Ramos (cell line): Measurements from ENCODE around the gene E2F1.

Experiments
- in situ Hi-C: fragments of 300-500 bp; cut with MboI; formaldehyde crosslinking; loops from one replicate; pipeline ENCODE4 v1.14.3; 2022; ENCODE audit warnings: low sequenced_read_pairs; ENCODE audit not compliant: unreplicated experiment

E2F1 gene

DNA sequence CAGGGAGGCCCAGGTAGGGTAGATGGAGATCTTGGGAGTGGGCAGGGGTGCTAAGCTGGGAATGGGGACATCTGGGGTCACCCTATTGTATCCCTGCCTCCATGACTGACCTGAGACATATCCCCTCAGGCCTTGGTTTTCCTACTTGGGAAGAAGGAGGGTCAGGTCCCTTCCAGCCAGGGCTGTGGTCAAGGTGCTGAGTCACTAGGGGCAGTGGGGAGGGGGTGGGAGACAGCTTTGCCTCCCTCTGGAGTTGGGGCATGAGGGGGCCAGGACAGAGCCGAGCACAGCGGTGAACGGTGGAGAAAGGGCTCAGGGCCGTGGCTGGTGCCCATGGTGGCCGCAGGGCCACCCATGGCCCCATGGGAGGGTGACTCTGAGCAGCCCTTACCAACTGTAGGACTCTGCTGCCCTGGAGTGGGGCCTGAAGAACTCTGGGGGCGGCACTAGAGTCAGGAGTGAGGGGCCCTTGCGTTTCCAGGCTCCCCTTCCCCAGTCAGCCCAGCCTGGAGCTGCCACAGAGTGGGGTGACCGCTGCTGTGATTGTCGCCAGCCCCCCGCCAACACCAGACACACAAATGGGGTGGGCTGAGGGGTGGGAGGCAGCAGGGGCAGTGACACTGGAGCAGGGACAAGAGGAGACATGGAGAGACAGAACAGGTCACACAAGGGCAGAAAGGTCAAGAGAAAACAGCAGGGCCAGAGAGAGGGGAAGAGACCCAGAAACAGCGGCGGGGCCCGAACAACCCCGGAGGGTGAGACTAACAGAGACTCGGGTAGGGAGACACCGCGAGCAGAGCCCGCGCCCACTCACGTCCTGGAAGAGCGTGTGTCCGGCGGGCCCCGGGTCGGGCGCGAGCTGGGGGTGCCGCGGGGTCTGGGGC is 12.5 kb downstream of the E2F1 start:
- in situ Hi-C loops, result no loop called here

DNA sequence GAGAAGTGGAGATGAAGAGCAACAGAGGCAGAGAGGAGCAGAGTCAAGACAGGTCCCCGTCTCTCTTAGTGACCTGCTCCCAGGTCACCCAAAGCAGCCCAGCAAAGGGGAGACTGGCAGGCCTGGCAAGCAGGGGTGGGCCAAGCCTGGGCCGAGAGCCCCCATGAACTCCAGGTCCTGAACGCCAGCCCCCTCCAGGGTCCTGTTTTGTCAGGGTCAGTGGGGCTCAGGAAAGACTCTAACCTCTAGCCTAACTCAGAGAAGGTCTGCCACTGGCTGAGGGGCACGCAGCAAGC is 13.1 kb downstream of the E2F1 start:
- in situ Hi-C loops, result no loop called here

DNA sequence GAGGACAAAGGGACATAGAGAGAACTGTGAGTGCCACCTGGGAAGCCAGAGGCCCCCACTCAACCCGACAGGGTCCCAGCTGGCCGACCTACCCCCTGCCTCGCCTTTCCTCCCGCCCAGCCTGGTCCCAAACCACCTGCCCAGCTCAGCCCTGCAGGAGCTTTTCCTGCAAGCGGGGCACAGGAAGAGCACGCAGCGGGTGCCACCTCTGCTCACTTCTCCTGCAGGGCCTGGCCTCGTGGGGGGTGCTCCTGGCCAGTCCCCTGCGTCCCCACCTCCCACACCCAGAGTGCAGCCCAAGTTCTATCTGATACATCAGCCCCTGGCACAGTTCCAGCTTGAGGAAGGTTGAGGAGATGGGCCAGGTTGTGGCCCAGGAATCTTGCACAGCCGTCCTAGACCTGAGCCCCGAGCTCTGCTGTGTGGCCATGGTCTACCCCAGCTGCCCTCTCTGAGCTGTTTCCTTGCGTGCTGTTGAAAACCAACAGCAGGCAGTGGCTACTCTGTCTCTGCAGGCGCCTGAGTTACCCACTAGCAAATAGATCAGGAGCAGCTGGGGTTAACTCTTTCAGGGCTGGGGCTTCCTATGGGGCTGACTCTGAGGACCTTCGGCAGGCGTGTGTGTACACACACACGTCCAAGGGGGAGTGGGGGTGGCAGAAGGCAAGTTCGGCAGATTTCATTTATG is 13.6 kb downstream of the E2F1 start:
- in situ Hi-C loops, result no loop called here

DNA sequence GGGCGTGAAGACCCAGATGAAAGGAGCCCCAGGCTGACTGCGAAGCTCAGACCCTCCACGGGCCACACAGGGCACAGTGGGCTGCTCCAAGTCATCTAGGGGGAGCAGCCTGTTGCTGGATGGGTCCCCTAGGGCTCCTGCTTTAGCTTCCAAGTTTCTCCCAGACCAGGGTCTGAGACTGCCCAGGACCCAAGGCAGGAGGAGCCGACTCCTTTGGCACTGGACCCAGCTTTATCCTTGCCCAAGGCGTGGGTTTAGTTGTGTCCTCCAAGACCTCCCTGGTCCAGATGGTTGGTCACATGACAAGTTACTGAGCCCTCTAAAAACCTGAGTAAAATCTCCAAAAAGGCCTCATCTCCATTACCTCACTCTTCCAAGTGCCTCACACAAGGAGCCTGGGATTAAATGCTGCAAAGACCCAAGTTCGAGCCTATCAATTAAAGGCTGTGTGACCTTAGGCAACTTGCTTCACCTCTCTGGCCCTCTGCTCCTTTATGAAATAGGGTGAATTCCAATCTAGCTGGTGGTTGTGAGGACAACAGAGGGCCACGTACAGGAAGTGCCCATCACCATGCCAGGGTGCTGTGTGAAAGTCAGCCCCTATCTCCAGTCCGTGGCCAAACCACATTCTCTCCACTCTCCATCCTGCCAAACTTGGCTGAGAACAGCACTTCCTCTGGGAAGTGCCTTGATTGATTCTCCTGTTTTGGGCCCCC is 14.5 kb downstream of the E2F1 start:
- in situ Hi-C loops, result no loop called here

DNA sequence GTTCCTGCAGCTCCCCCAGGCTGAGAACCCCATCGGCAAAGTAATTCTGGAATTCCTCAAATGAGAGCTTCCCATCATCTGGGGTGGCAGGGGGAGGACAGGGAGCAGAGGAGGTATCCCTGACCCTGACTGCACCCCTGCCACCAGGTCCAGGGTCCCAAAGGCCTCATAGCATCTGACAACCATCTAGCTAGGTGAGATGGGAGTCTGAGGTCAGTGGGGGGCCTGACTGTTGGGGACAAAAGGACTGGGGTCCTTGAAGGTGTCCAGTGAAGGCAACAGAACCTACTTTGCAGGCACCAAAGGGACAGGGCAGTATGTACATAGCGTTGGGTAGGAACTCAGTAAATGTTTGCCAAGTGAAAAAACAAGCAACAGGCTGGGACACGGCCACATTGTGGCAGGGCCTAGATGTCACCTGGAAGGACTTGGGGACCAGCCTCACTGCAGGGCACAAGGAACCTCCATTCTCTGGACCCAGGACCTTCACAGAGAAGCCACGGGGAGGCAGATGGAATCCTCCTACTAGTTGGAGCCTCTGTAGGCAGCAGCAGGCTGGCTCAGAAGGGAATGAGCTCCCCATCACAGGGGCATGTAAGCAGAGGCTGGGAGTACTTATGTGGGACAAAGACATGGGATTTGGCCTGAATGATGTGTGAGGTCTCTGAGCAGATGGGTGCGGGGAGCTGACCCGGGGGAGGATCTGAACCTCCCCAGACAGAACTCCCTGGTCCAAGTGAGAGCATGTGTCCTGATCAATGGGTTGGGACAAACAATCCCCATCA is 15.3 kb downstream of the E2F1 start:
- in situ Hi-C loops, result no loop called here

DNA sequence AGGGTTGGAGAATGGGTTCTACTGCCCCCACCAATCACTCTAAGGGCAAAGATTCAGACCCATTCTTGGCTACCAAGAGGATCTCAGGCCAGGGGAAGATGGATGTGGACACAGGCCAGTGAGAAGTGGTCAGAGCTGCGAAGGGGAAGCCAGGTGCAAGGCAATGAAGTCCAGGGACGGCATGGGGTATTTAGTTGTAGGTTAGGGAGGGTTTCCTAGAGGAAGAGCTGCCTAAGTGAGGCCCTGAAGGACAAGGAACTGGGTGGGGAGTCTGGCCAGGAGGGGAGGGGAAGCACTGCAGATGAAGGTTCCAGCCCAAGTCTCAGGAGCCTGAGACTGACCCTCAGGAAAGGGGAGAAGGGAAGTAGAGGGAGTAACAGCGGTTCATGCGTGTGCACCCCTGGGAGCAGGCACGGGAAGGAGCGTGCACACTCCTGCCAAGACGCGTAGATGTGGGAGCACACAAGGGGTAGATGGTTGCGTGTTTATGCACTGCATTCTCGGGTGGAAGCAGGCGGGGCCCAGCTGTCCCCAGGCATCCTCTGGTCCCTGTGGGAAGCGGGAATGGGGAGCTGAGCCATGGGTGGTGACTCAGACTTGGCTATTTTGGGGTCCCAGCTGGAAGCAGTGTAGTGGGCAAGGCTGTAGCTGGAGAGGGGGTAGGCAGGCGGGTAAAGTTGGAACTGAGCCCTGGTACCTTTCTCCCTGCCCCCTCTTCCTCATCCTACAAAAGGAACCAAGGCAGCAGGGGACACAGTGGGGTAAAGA is 16.1 kb downstream of the E2F1 start:
- in situ Hi-C loops, result no loop called here

DNA sequence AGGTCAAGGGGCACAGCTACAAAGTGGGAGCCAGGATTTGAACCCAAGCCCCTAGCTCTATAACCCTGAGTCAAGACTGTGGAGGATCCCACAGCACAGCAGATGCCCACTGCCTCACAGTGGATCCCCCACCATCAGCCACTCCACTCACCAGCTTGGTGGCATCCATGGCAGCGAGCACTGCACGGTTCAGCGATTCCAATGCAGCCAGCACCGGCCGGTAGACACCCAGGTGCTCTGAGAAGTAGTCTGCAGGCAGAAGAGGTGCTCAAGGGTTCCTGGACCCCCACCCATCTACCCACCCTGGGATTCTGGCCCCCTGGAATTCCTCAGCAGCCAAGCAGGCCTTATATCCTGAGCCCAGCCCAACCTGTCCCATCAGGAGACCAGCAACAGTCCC is 17.0 kb downstream of the E2F1 start:
- in situ Hi-C loops, result no loop called here

DNA sequence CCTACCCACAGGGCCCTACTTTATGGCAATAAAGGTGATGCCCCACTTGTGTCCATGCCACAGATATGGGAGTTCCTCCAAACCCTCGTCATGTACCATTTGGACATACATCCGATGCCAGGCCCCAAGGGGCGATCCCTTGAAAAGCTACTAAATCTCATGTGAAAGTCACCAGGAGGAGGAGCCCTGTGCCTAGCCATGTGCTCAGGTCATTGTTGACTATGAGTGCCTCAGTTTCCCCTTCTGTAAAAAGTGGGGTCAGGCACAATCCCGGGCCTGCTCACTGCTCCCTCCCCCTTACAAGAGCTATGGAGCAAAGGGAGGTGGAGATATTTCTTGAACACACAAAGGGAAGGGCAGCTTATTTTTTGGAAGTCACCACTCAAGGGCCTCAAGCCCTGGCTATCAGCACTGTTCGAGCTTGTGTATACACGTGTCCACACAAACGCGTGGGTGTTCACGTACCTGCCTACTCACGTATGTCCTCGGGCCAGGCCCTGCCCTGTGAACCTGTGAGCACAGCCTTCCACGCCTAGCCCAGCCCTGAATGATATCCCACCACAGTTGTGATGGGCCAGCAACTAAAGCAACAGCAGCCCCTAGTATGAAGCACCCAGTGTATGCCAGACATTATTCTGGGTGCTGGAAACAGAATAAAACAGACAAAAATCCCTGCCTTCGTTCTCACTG is 17.6 kb downstream of the E2F1 start:
- in situ Hi-C loops, result no loop called here

DNA sequence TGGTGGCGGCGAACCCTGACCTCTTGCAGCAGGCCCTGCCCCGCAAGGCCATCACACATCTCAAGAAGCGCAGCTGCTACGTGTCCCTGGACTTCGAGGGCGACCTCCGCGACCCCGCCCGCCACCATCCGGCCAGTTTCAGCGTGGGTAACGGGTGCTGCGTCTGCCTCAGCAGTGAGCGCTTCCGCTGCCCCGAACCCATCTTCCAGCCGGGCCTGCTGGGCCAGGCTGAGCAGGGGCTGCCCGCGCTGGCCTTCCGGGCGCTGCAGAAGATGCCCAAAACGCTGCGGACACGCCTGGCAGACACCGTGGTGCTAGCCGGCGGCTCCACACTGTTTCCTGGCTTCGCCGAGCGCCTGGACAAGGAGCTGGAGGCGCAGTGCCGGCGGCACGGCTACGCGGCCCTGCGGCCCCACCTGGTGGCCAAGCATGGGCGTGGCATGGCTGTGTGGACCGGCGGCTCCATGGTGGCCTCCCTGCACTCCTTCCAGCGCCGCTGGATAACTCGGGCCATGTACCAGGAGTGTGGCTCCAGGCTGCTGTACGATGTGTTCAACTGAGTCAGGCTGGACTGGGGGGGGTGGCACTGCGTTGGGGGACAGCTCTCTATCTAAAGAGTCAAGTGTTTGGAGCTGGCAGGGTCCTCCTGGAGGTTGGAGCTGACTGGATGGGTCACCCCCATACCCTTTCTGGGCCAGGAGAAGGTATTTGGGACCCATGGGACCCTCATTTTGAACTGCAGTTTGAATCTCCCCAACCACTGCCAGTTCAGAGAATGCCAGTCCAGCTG is 18.3 kb downstream of the E2F1 start:
- in situ Hi-C loops, result no loop called here

DNA sequence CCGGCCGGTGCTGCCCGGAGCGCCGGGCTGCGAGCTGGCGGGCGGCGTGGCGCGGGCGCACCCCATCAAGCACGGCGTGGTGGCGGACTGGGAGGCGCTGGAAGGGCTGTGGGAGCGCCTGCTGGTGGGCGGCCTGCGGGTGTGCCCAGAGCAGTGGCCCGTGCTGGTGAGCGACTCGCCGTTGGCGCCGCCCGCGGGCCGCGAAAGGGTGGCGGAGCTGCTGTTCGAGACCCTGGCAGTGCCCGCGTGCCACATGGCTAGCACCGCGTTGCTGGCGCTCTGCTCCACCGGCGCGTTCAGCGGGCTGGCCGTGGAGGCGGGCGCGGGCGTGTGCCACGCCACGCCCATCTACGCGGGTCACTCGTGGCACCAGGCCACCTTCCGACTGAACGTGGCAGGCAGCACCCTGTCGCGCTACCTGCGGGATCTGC is 18.9 kb downstream of the E2F1 start:
- in situ Hi-C loops, result no loop called here

DNA sequence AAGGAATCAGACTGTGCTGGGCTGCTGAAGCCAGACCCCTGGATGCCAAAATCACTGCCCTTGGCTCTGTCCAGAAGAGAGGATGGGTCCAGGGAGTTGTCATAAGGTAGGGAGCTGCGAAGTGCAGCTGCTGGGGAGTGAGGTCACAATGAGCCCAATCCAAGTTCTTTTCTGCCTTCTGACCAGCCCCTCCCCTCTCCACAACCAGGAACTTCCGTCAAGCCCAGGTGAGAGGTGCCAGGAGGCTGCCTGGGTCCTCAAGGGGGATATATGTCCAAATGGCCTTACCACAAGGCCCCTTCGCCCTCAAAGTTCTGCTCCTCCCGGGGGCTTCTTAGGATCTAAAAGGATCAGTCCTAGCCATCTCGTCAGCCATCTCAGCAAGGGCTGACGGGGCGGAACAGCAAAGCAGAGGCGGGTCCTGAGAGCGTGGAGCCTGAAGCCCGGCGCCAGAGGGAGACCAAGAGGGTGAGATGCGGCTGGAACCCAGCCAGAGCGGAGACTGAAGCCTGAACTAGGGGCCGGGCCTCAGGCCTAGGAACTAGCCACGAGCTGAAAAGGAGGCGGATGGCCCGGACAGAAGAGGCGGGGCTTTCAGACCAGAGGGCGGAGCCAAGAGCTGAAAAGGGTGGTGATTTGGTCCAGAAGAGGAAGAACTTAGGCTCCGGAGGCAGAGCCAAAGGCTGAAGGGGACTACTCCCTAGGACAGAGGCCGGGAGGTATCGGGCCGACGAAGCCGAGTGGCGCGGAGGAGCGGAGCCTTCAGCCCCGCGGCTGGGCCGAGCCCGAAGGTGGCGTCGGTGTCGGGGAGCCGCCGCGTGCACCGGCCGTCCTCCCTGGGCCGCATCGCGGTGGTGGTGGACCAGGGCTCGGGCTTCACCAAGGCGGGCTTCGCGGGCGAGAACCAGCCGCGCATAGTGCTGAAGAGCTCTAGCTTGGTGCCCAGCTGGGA is 19.6 kb downstream of the E2F1 start, which contains the start of gene ACTL10:
Gene ACTL10, plus strand, starts transcription at position 651 of the 952 bp plus-strand sequence. CDS start 555 bp downstream, outside the sequence.
- in situ Hi-C loops, result no loop called here

DNA sequence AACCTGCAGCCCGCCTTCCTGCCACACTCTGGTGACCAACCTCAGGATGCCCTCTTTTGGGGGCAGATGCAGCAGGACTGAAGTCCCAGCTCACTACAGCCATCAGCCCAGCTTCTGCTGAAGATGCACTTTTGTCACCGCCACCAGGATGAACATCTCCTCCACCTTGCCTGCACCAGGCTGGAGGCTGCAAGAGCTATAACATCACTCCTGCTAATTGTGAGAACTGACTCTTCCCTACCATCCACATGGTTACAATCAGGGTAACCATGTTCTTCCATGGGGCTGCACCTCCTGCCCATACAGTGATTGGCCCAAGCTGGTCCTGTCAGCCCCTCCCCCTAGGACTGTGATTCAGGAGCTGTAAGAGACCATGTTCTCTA is 21.4 kb downstream of the E2F1 start:
- in situ Hi-C loops, result no loop called here

DNA sequence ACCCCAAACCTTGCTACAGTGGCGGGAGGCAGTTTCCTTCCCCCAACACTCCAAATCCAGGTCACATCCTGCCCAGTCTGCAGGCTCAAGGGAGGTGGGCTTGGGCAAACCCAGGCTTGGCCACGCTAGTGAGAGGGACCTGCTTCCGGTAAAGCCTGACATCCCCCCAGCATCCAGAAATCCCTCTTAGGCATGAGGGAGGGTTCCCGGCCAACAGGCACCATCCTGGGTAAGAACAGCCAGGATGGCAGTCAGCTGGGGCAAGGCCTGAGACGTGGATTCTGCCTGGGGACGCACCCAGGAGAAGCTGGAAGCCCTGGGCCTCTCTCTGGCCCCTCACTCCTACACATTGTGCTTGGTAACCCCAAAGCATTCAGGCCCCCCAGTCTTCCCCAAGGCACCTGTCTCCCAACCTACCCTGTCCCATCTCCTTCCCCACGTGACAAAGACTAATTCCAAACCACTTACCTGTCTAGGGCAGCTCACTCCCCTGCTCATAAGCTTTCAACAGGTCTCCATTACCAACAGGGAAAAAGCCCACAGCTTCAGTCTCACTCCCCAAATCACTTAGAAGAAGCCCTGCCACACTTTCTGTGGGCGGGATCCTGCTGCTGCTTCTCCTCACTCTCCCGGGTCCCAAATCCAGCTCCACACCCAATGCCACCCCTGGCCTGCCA is 22.0 kb downstream of the E2F1 start:
- in situ Hi-C loops, result no loop called here

DNA sequence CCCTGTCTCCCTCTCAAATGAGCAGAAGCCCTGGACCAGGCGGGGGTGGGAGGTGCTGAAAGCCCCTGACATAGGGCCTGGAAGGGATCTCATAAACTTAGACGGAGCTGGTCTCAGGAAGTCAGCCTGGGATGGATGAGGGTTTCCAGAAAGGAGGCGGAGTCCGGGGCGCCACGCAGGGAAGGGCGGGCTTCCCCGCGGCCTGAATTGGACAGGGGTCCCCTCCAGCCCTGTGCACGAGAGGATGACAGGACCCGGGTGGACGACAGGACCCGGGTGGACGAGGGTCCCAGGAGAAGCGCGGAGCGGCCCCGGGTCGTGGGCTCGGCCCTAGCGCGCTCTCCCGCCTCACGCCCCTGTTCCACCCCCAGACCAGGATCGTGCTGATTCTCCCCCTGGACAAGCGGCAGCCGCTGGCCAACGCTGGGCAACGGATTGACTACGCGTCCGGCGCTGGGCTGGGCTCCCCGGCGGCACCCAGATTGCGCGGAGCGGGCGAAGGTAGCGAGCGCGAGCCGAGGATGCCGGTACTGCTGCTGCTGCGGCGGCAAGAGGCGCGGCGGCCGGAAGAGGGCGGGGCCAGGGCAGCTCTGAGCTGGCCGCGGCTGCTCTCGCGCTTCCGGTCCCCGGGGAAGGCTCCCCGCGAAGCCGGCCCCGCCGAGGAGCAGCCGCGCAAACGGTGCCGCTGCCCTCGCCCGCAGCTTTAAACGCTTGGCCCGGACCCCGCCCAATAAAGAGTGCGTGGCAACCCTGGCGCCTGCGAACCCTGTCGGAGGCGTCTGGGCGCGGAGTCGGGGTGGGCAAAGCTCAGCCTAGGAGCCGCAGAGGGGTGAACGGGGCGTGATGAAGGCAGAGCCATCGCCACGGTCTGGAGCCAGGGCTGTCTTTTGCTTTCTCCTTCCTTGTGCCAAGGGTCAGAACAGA is 22.8 kb downstream of the E2F1 start:
- in situ Hi-C loops, result no loop called here

DNA sequence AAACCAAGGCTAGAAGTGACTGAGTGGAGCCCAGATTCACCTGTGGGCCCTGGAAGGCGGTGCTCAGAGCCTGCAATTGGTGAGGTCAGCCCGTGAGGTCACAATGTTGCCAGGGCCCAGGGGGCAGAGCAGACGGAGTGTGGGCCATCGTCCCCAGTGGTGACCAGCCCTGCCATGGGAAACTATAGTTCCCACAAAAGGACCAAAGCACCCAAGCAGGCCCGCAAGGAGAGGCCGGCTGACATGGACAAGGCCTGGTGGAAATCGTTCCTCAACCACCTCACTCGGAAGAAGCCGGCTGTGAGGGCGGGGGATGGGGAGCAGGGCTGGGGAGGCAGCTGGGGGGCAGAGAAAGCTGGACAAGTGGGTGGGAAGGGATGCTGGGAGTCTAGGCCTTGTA is 24.0 kb downstream of the E2F1 start, which contains the start of gene C20orf144:
Gene C20orf144, plus strand, starts transcription at position 156 of the 400 bp plus-strand sequence. Its CDS starts 19 bp downstream, at position 175.
- in situ Hi-C loops, result no loop called here

DNA sequence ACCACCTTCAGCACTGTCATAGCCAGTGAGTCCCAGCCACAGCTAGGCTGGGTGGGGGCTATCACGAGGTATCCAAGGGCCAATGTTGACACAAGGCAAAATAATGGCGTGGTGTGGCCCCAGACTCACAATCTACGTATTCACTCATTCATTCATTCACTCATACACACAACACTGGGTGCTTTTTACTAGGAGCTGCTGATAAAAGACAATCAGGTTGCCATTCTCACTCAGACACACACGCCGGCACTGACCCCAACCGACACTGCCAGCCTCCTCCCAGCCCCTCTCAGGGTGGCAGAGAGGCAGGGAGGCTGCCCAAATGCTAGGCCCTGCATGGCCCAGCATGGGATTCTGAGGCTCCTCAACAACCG is 25.5 kb downstream of the E2F1 start:
- in situ Hi-C loops, result no loop called here
